Lung (tissue), 12 donors: ENCODE measurements around the gene TCFL5. TPM values are rescaled to one million over a fixed set of nuclear protein-coding genes. Genes with fewer than 3 reads are reported as not detected.
A peak's percentile ranks its signal among the peaks of the same experiment; 100 is the strongest.

Experiments used
- ATAC-seq: fragments of 200-7000 bp; cut with Tn5 transposase; one replicate; pipeline ENCODE4 v1.9.1; 2020; ENCODE audit warnings: moderate number of reproducible peaks; ENCODE audit not compliant: insufficient read depth, low FRiP score
- DNase-seq, 3 donors: peaks; one replicate each; pipeline ENCODE4 v3.0.0-alpha.2; 2013 to 2017
- H3K27ac ChIP-seq, 2 donors: one replicate each; pipeline ENCODE4 v1.5.1; 2013; ENCODE audit warnings: mild to moderate bottlenecking in 2 of 2, moderate library complexity in 2 of 2, control low read depth in 1 of 2, inconsistent platforms in 1 of 2, low read depth in 1 of 2, low read length in 1 of 2
- H3K27me3 ChIP-seq, 3 donors: one replicate each; pipeline ENCODE4 v1.5.1; 2013; ENCODE audit warnings: low read length in 2 of 3; ENCODE audit not compliant: control insufficient read depth in 3 of 3, insufficient read depth in 3 of 3
- H3K36me3 ChIP-seq, 4 donors: one replicate each; pipeline ENCODE4 v1.5.1; 2013; ENCODE audit warnings: low read length in 4 of 4, mild to moderate bottlenecking in 1 of 4, moderate library complexity in 1 of 4; ENCODE audit not compliant: control insufficient read depth in 4 of 4, insufficient read depth in 4 of 4
- H3K4me1 ChIP-seq, 5 donors: one replicate each; pipeline ENCODE4 v1.5.1; 2013; ENCODE audit warnings: low read length in 5 of 5, mild to moderate bottlenecking in 2 of 5, moderate library complexity in 1 of 5; ENCODE audit not compliant: control insufficient read depth in 5 of 5, insufficient read depth in 5 of 5
- H3K4me3 ChIP-seq: one replicate; pipeline ENCODE4 v1.5.1; 2013; ENCODE audit warnings: mild to moderate bottlenecking, control low read depth, moderate library complexity
- H3K9ac ChIP-seq, 2 donors: one replicate each; pipeline ENCODE4 v1.5.1; 2013; ENCODE audit warnings: low read length in 2 of 2, control low read depth in 1 of 2; ENCODE audit not compliant: insufficient read depth in 1 of 2
- H3K9me3 ChIP-seq, 4 donors: one replicate each; pipeline ENCODE4 v1.5.1; 2013; ENCODE audit warnings: low read length in 3 of 4, mild to moderate bottlenecking in 1 of 4, moderate library complexity in 1 of 4; ENCODE audit not compliant: control insufficient read depth in 4 of 4, insufficient read depth in 3 of 4
- CTCF ChIP-seq: IDR thresholded peaks from 2 replicates; pipeline ENCODE4 v1.5.1; 2012; ENCODE audit warnings: mild to moderate bottlenecking; ENCODE audit errors: control extremely low read depth, extremely low read depth
- WGBS, 2 donors: extraction: QIAGEN DNeasy Blood & Tissue Kit; methylation state at CpG; one replicate each; pipeline ENCODE4 v1.1.7; 2013; 5-methylcytosine and 5-hydroxymethylcytosine counted together
- polyA plus RNA-seq, 2 donors: library from polyadenylated mRNA; stranded (reverse); fragments of 200-250 nt; gene quantifications; one replicate each; pipeline ENCODE4 v1.2.1, GENCODE V29; 2013
- total RNA-seq, 2 donors: library from RNA; depleted of rRNA in 1 of 2; stranded (reverse); fragments of >200 nt in 1 of 2; gene quantifications; one replicate each; pipeline ENCODE4 v1.2.1, GENCODE V29; 2014 to 2021
- donor health status: control.
- donor health status: control.
- donor health status: Bipolar disorder and iron deficiency.
- donor health status: healthy.
- donor health status: DM: yes; HTN: yes; CAD: no.

The TCFL5 gene
- total and polyA plus RNA-seq, 4 donors: 3.8 to 8.6 (median 6.1) TPM

GRCh38 chr20:62888406-62888805, 26.8 kb upstream of the TCFL5 start:
- H3K9me3 ChIP-seq: no peaks in the 10 kb centered on the region
- peaks cover 26 to 53% (median 37%) of the 10 kb centered on the region in 4 donors for H3K36me3 ChIP-seq
- TF ChIP-seq CTCF: no peak
- no peak for ATAC-seq
- H3K27me3 ChIP-seq: no peaks in the 10 kb centered on the region
- DNase-seq: no peak
- no peak overlapping the region for H3K27ac ChIP-seq
- no peak overlapping the region for H3K9ac ChIP-seq
- no peak overlapping the region for H3K4me3 ChIP-seq
- H3K4me1 ChIP-seq: no peaks in the 10 kb centered on the region
- WGBS, 2 donors: 96% methylated on average over 16 of the region's 16 CpGs

GRCh38 chr20:62887860-62888239, 26.2 kb upstream of the TCFL5 start:
- Histone ChIP-seq H3K27me3 (no peaks in the 10 kb centered on the region), H3K9ac (no peak overlapping the region), H3K9me3 (no peaks in the 10 kb centered on the region), H3K4me3 (no peak overlapping the region), H3K27ac (no peak overlapping the region), H3K36me3 (peaks cover 26 to 51% (median 35%) of the 10 kb centered on the region in 4 donors), H3K4me1 (no peaks in the 10 kb centered on the region)
- no peak for ATAC-seq
- no peak for TF ChIP-seq CTCF
- no peak for DNase-seq
- WGBS, 2 donors: 89 to 91% methylated on average over 7 of the region's 7 CpGs

- no peaks in the 10 kb centered on the region for H3K27me3 ChIP-seq
- peaks cover 21 to 47% (median 30%) of the 10 kb centered on the region in 4 donors for H3K36me3 ChIP-seq
- no peak overlapping the region for H3K4me3 ChIP-seq
- WGBS, 2 donors: 57 to 62% methylated on average over 13 of the region's 13 CpGs
- H3K9me3 ChIP-seq: no peaks in the 10 kb centered on the region
- no peak overlapping the region for H3K27ac ChIP-seq
- TF ChIP-seq CTCF: no peak
- no peaks in the 10 kb centered on the region for H3K4me1 ChIP-seq
- peak; percentile 33 for ATAC-seq
- peak in 2 of 3 donors; percentile 25 to 52 for DNase-seq
- no peak overlapping the region for H3K9ac ChIP-seq
These were observed 25.7 kb upstream of the TCFL5 start for GRCh38 chr20:62887152-62887859.

- H3K27me3 ChIP-seq: no peaks in the 10 kb centered on the region
- H3K4me3 ChIP-seq: no peak overlapping the region
- no peak overlapping the region for H3K9ac ChIP-seq
- H3K4me1 ChIP-seq: no peaks in the 10 kb centered on the region
- H3K9me3 ChIP-seq: no peaks in the 10 kb centered on the region
- H3K27ac ChIP-seq: no peak overlapping the region
- ATAC-seq: no peak
- TF ChIP-seq CTCF: no peak
- 84 to 91% methylated on average over 7 of the region's 7 CpGs for WGBS, 2 donors
- DNase-seq: no peak
- peaks cover 19 to 47% (median 23%) of the 10 kb centered on the region in 4 donors for H3K36me3 ChIP-seq
These were observed 25.1 kb upstream of the TCFL5 start for GRCh38 chr20:62886709-62887058.
